H1 (cell line): ENCODE results near the gene TLE2. TPM values are rescaled to one million over a fixed set of nuclear protein-coding genes. Genes with fewer than 3 reads are reported as not detected.

Experiments
- BCL11A ChIP-seq, 2 experiments: IDR thresholded peaks; one replicate each; pipeline ENCODE4 v1.6.1; 2011; ENCODE audit warnings: low read depth in 2 of 2, low read length in 2 of 2, mild to moderate bottlenecking in 2 of 2
- CREB1 ChIP-seq: IDR thresholded peaks from 2 replicates; pipeline ENCODE4 v1.6.1; 2012; ENCODE audit warnings: inconsistent platforms
- RXRA ChIP-seq: IDR thresholded peaks from 2 replicates; pipeline ENCODE4 v1.6.1; 2011; ENCODE audit warnings: low read depth, mild to moderate bottlenecking, low read length, moderate library complexity; ENCODE audit not compliant: insufficient read depth
- polyA plus RNA-seq, 7 experiments: library from polyadenylated mRNA; depleted of rRNA in 3 of 7; stranded (reverse) in 5 of 7; unstranded in 2 of 7; fragments of >200 nt in 5 of 7; fragments of 200-250 nt in 2 of 7; gene quantifications; 1 replicate in 5 of 7; 2 replicates in 1 of 7; 4 replicates in 1 of 7; pipeline versions ENCODE4 v1.2.1 to v1.2.3, GENCODE V29; 2011 to 2013; ENCODE audit warnings: missing spikeins in 2 of 7, mixed read lengths in 2 of 7
- total RNA-seq: library from RNA; stranded (reverse); fragmentation: NEBNext Ultra II Directional; extraction: Animal tissue kit (Norgen Biotek cat#: 25700); gene quantifications from 2 replicates; pipeline ENCODE4 v1.2.1, GENCODE V29; 2021
- TF ChIP-seq, protein P1 (sequence below): fragments of 300-600 bp; sonication (generic); IDR thresholded peaks from 2 replicates; pipeline ENCODE4 v1.7.1; 2012; ENCODE audit warnings: low read length, moderate library complexity, mild to moderate bottlenecking, inconsistent platforms; ENCODE audit not compliant: insufficient replicate concordance
- TF ChIP-seq, protein P2 (sequence below): IDR thresholded peaks from 2 replicates; pipeline ENCODE4 v1.6.1; 2011; ENCODE audit warnings: low read length, improper control_type of control experiment

Gene TLE2
- total and polyA plus RNA-seq, 2 of the 8 experiments (the other 6 are each of a cell fraction or from before 2014, with no cell fraction given), result 8.0 to 11.5 TPM

DNA sequence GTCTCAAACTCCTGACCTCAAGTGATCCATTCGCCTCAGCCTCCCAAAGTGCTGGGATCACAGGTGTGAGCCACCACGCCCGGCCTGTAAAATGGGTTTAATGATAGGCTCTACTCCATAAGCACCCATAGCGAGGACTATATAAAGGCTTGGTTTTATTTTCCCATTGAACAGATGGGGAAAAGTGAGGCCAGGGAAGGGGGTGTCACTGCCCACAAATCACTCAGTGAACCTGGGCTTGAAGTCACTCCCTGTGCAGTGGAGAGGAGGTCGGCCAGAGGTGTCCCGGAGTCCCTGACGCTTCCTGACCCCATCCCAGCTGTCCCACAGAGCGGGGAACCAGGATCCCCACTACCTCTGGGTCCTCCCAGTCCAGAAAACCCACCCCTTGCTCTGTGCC is 14.9 kb downstream of the TLE2 start (continued):
- TF ChIP-seq, protein P1, sequence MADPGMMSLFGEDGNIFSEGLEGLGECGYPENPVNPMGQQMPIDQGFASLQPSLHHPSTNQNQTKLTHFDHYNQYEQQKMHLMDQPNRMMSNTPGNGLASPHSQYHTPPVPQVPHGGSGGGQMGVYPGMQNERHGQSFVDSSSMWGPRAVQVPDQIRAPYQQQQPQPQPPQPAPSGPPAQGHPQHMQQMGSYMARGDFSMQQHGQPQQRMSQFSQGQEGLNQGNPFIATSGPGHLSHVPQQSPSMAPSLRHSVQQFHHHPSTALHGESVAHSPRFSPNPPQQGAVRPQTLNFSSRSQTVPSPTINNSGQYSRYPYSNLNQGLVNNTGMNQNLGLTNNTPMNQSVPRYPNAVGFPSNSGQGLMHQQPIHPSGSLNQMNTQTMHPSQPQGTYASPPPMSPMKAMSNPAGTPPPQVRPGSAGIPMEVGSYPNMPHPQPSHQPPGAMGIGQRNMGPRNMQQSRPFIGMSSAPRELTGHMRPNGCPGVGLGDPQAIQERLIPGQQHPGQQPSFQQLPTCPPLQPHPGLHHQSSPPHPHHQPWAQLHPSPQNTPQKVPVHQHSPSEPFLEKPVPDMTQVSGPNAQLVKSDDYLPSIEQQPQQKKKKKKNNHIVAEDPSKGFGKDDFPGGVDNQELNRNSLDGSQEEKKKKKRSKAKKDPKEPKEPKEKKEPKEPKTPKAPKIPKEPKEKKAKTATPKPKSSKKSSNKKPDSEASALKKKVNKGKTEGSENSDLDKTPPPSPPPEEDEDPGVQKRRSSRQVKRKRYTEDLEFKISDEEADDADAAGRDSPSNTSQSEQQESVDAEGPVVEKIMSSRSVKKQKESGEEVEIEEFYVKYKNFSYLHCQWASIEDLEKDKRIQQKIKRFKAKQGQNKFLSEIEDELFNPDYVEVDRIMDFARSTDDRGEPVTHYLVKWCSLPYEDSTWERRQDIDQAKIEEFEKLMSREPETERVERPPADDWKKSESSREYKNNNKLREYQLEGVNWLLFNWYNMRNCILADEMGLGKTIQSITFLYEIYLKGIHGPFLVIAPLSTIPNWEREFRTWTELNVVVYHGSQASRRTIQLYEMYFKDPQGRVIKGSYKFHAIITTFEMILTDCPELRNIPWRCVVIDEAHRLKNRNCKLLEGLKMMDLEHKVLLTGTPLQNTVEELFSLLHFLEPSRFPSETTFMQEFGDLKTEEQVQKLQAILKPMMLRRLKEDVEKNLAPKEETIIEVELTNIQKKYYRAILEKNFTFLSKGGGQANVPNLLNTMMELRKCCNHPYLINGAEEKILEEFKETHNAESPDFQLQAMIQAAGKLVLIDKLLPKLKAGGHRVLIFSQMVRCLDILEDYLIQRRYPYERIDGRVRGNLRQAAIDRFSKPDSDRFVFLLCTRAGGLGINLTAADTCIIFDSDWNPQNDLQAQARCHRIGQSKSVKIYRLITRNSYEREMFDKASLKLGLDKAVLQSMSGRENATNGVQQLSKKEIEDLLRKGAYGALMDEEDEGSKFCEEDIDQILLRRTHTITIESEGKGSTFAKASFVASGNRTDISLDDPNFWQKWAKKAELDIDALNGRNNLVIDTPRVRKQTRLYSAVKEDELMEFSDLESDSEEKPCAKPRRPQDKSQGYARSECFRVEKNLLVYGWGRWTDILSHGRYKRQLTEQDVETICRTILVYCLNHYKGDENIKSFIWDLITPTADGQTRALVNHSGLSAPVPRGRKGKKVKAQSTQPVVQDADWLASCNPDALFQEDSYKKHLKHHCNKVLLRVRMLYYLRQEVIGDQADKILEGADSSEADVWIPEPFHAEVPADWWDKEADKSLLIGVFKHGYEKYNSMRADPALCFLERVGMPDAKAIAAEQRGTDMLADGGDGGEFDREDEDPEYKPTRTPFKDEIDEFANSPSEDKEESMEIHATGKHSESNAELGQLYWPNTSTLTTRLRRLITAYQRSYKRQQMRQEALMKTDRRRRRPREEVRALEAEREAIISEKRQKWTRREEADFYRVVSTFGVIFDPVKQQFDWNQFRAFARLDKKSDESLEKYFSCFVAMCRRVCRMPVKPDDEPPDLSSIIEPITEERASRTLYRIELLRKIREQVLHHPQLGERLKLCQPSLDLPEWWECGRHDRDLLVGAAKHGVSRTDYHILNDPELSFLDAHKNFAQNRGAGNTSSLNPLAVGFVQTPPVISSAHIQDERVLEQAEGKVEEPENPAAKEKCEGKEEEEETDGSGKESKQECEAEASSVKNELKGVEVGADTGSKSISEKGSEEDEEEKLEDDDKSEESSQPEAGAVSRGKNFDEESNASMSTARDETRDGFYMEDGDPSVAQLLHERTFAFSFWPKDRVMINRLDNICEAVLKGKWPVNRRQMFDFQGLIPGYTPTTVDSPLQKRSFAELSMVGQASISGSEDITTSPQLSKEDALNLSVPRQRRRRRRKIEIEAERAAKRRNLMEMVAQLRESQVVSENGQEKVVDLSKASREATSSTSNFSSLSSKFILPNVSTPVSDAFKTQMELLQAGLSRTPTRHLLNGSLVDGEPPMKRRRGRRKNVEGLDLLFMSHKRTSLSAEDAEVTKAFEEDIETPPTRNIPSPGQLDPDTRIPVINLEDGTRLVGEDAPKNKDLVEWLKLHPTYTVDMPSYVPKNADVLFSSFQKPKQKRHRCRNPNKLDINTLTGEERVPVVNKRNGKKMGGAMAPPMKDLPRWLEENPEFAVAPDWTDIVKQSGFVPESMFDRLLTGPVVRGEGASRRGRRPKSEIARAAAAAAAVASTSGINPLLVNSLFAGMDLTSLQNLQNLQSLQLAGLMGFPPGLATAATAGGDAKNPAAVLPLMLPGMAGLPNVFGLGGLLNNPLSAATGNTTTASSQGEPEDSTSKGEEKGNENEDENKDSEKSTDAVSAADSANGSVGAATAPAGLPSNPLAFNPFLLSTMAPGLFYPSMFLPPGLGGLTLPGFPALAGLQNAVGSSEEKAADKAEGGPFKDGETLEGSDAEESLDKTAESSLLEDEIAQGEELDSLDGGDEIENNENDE, result no peak
- TF ChIP-seq, protein P2, sequence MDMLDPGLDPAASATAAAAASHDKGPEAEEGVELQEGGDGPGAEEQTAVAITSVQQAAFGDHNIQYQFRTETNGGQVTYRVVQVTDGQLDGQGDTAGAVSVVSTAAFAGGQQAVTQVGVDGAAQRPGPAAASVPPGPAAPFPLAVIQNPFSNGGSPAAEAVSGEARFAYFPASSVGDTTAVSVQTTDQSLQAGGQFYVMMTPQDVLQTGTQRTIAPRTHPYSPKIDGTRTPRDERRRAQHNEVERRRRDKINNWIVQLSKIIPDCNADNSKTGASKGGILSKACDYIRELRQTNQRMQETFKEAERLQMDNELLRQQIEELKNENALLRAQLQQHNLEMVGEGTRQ, result no peak
- TF ChIP-seq RXRA, result no peak
- TF ChIP-seq BCL11A (IDR thresholded peaks at IDR 0.05; ENCODE audit: low read depth in 2 of 2, low read length in 2 of 2), result no peak
- no peak for TF ChIP-seq CREB1
- TF ChIP-seq, all 59 proteins: peak for 0
